Gastroesophageal sphincter (tissue), 3 donors: Measurements from ENCODE around the gene INTS13.

ENCODE experiments used
- CTCF ChIP-seq, 4 experiments: fragments of 200-600 bp in 2 of 4; fragments of 450-650 bp in 2 of 4; sonication (generic) in 1 of 4; IDR thresholded peaks; one replicate each; pipeline ENCODE4 v1.5.1; 2017 to 2019; ENCODE audit warnings: antibody characterized with exemption in 4 of 4, mild to moderate bottlenecking in 2 of 4, moderate library complexity in 2 of 4
- POLR2A ChIP-seq, 2 donors: fragments of 450-650 bp; IDR thresholded peaks; one replicate each; pipeline ENCODE4 v1.6.1; 2017; ENCODE audit warnings: antibody characterized with exemption in 2 of 2, mild to moderate bottlenecking in 2 of 2, moderate library complexity in 1 of 2
- POLR2AphosphoS5 ChIP-seq: sonication (generic); formaldehyde crosslinking; IDR thresholded peaks from one replicate; pipeline ENCODE4 v1.6.1; 2017; ENCODE audit warnings: antibody characterized with exemption

- TF ChIP-seq POLR2A (IDR thresholded peaks at IDR 0.05), result no peak
- no peak for TF ChIP-seq CTCF (IDR thresholded peaks at IDR 0.05)
- TF ChIP-seq POLR2AphosphoS5, result no peak
Observed at GRCh38 chr12:26971963-26972362, 34.2 kb upstream of the INTS13 start.
